Measurements from ENCODE around the gene TRMU. TPM values are rescaled to one million over a fixed set of nuclear protein-coding genes. Genes with fewer than 3 reads are reported as not detected.
"Not testable (repeated sequence)": the region's sequence is repeated elsewhere in the genome, so short reads cannot be mapped to it uniquely, and the experiment has no call there.

The TRMU gene
- total and polyA plus RNA-seq, 4 experiments from 2014 or later = 14.5 to 93.0 (median 48.6) TPM

GRCh38 chr22:46390652-46391301 is 55.3 kb downstream of the TRMU start:
- H3K27ac Mint-ChIP-seq = peak overlapping the region in 1 of 7 donors; percentile 75
- Histone ChIP-seq H3K9me3 (ENCODE audit: control insufficient read depth in 1 of 2, low read length in 2 of 2) (no peaks in the 10 kb centered on the region), H3K36me3 (ENCODE audit: insufficient read depth, low read length) (no peaks in the 10 kb centered on the region), H3K27ac (ENCODE audit: low read depth, low read length) (no peak overlapping the region), H3K4me3 (ENCODE audit: low read length in 2 of 2) (no peak overlapping the region), H3K4me1 (ENCODE audit: insufficient read depth, low read length) (peaks cover 6% of the 10 kb centered on the region), H3K27me3 (ENCODE audit: insufficient read depth, low read length) (no peaks in the 10 kb centered on the region)
- peak in 1 of 5 donors; percentile 22 for DNase-seq
- ChIA-PET POLR2A (ENCODE audit: partially characterized antibody) (no interaction called here), CTCF (ENCODE audit: partially characterized antibody) (no interaction called here)
- H3K27me3 Mint-ChIP-seq = peaks cover 4 to 8% of the 10 kb centered on the region in 2 donors
- H3K4me3 Mint-ChIP-seq = no peak overlapping the region
- intact Hi-C loops (cut with micrococcal nuclease) = no loop called here
- H3K36me3 Mint-ChIP-seq = no peaks in the 10 kb centered on the region
- H3K4me1 Mint-ChIP-seq = peaks cover 3 to 8% (median 5%) of the 10 kb centered on the region in 4 donors
- H3K9me3 Mint-ChIP-seq = no peaks in the 10 kb centered on the region

DNA sequence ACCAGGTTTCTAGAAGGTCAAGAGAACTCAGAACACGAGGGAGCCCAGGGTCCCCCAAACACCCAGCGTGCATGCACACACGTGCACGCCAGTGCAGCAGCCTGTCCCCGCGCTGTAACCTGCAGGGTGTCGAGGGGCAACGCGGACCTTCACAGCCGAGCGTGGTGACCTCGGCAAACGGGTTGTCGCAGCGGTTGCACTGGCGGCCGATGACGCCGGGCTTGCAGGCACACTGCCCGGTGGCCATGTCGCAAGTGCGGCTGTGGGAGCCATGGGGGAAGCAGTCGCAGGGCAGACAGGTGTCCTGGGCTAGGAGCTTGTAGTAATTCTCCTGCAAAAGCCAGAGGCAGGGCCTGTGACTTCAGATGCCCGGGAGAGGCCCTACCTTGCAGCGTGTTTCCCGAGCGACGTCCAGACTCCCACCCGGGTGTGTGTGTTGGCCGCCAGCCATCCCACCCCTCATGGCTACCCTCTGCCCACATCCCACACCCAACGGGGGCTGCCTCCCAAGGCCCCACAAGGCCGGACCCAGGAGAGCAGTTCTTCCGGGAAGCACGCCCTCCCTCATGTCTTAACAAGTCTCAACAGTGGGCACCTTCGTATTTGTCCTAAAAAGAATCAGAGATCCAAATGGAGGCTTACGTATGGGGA is 56.1 kb downstream of the TRMU start:
- no peaks in the 10 kb centered on the region for H3K9me3 ChIP-seq (ENCODE audit: control insufficient read depth in 1 of 2, low read length in 2 of 2)
- H3K27ac ChIP-seq (ENCODE audit: low read depth, low read length) = no peak overlapping the region
- no peaks in the 10 kb centered on the region for H3K36me3 ChIP-seq (ENCODE audit: insufficient read depth, low read length)
- DNase-seq = no peak
- ChIA-PET CTCF (ENCODE audit: partially characterized antibody) (no interaction called here), POLR2A (ENCODE audit: partially characterized antibody) (interaction anchor here (0.7 kb wide), 1 partner anchor 24 kb away, joined by 3 read pairs; no protein-coding TSS in a partner anchor)
- no peak overlapping the region for H3K4me3 ChIP-seq (ENCODE audit: low read length in 2 of 2)
- peaks cover 6% of the 10 kb centered on the region for H3K4me1 ChIP-seq (ENCODE audit: insufficient read depth, low read length)
- Mint-ChIP-seq H3K4me3 (no peak overlapping the region), H3K27ac (no peak overlapping the region), H3K27me3 (peaks cover 4 to 8% of the 10 kb centered on the region in 2 donors), H3K36me3 (no peaks in the 10 kb centered on the region), H3K9me3 (no peaks in the 10 kb centered on the region), H3K4me1 (peaks cover 3 to 8% (median 5%) of the 10 kb centered on the region in 4 donors)
- intact Hi-C loops (cut with micrococcal nuclease) = no loop called here
- H3K27me3 ChIP-seq (ENCODE audit: insufficient read depth, low read length) = no peaks in the 10 kb centered on the region

GRCh38 chr22:46392137-46392844 is 56.8 kb downstream of the TRMU start:
- Mint-ChIP-seq H3K27me3 (peaks cover 4 to 8% of the 10 kb centered on the region in 2 donors), H3K27ac (no peak overlapping the region), H3K36me3 (no peaks in the 10 kb centered on the region), H3K4me3 (no peak overlapping the region), H3K4me1 (peaks cover 3 to 8% (median 5%) of the 10 kb centered on the region in 4 donors), H3K9me3 (no peaks in the 10 kb centered on the region)
- CTCF ChIA-PET (ENCODE audit: partially characterized antibody) = interaction anchor here (0.8 to 1.6 kb wide), 2 partner anchors 25 to 270 kb away, joined by 3 to 6 read pairs; no protein-coding TSS in a partner anchor
- Histone ChIP-seq H3K4me3 (ENCODE audit: low read length in 2 of 2) (no peak overlapping the region), H3K27ac (ENCODE audit: low read depth, low read length) (no peak overlapping the region), H3K36me3 (ENCODE audit: insufficient read depth, low read length) (no peaks in the 10 kb centered on the region), H3K27me3 (ENCODE audit: insufficient read depth, low read length) (no peaks in the 10 kb centered on the region), H3K9me3 (ENCODE audit: control insufficient read depth in 1 of 2, low read length in 2 of 2) (no peaks in the 10 kb centered on the region), H3K4me1 (ENCODE audit: insufficient read depth, low read length) (peaks cover 6% of the 10 kb centered on the region)
- POLR2A ChIA-PET (ENCODE audit: partially characterized antibody) = interaction anchor here (0.7 kb wide), 1 partner anchor 25 kb away, joined by 3 read pairs; no protein-coding TSS in a partner anchor
- intact Hi-C loops (cut with micrococcal nuclease) = no loop called here
- DNase-seq = no peak

- ChIA-PET POLR2A (ENCODE audit: partially characterized antibody) (no interaction called here), CTCF (ENCODE audit: partially characterized antibody) (interaction anchor here (1.6 kb wide), 1 partner anchor 26 kb away, joined by 6 read pairs; no protein-coding TSS in a partner anchor)
- Histone ChIP-seq H3K36me3 (ENCODE audit: insufficient read depth, low read length) (no peaks in the 10 kb centered on the region), H3K4me3 (ENCODE audit: low read length in 2 of 2) (no peak overlapping the region), H3K27me3 (ENCODE audit: insufficient read depth, low read length) (no peaks in the 10 kb centered on the region), H3K27ac (ENCODE audit: low read depth, low read length) (no peak overlapping the region), H3K9me3 (ENCODE audit: control insufficient read depth in 1 of 2, low read length in 2 of 2) (no peaks in the 10 kb centered on the region), H3K4me1 (ENCODE audit: insufficient read depth, low read length) (peaks cover 6% of the 10 kb centered on the region)
- no peak for DNase-seq
- H3K4me3 Mint-ChIP-seq = peak overlapping the region in 1 of 8 donors; percentile 70
- no peaks in the 10 kb centered on the region for H3K36me3 Mint-ChIP-seq
- intact Hi-C loops (cut with micrococcal nuclease) = no loop called here
- peaks cover 3 to 8% (median 5%) of the 10 kb centered on the region in 4 donors for H3K4me1 Mint-ChIP-seq
- no peaks in the 10 kb centered on the region for H3K9me3 Mint-ChIP-seq
- peak overlapping the region in 2 of 7 donors; percentile 2 to 23 for H3K27ac Mint-ChIP-seq
- H3K27me3 Mint-ChIP-seq = peaks cover 4 to 8% of the 10 kb centered on the region in 2 donors
Observed at GRCh38 chr22:46393873-46394272, 58.4 kb downstream of the TRMU start.

DNA sequence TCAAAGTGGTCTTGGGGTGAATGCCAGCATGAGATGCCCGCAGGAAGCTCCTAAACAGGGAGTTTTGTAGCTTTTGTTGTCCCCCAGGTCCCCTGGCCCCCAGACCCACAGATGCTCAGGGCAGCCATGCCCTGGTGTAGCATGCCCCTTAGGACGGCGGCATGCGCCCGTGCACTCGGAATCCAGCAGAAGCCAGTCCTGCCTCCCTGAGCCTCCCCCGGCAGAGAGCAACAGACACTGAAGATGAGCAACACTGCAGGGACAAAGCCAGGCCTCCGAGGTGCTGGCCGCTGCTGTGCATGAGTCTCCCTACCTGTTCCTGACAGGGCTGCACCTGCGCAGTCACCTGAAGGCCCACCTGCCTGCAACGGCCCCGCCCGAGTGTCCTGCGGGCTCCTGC is 59.1 kb downstream of the TRMU start:
- ChIA-PET POLR2A (ENCODE audit: partially characterized antibody) (no interaction called here), CTCF (ENCODE audit: partially characterized antibody) (interaction anchor here (1.2 kb wide), 1 partner anchor 27 kb away, joined by 4 read pairs; no protein-coding TSS in a partner anchor)
- Histone ChIP-seq H3K27me3 (ENCODE audit: insufficient read depth, low read length) (no peaks in the 10 kb centered on the region), H3K4me3 (ENCODE audit: low read length in 2 of 2) (no peak overlapping the region), H3K27ac (ENCODE audit: low read depth, low read length) (no peak overlapping the region), H3K36me3 (ENCODE audit: insufficient read depth, low read length) (no peaks in the 10 kb centered on the region), H3K9me3 (ENCODE audit: control insufficient read depth in 1 of 2, low read length in 2 of 2) (no peaks in the 10 kb centered on the region), H3K4me1 (ENCODE audit: insufficient read depth, low read length) (peaks cover 6% of the 10 kb centered on the region)
- no peak for DNase-seq
- intact Hi-C loops (cut with micrococcal nuclease) = no loop called here
- H3K4me1 Mint-ChIP-seq = peaks cover 3 to 8% (median 5%) of the 10 kb centered on the region in 4 donors
- H3K4me3 Mint-ChIP-seq = no peak overlapping the region
- H3K36me3 Mint-ChIP-seq = no peaks in the 10 kb centered on the region
- no peaks in the 10 kb centered on the region for H3K9me3 Mint-ChIP-seq
- no peak overlapping the region for H3K27ac Mint-ChIP-seq
- peaks cover 4 to 8% of the 10 kb centered on the region in 2 donors for H3K27me3 Mint-ChIP-seq

DNA sequence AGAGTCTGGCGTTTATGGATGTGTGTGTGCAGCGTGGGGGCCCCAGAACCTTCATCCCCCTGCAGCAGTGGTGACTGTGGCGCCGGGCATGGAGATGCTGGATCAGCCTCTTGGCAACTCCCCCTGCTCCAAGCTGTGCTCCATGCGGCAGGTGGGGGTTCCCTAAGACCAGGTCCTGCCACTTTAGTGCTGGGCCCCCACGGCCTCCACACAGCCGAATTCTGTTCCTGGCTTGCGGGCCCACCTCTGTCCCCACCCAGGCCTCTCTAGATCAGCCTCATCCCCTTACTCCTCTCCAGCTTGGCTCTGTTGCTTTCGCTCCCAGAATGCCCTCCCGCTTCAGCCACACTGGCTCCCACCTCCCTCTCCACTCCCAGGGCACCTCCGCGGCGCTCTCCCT is 59.6 kb downstream of the TRMU start:
- H3K36me3 ChIP-seq (ENCODE audit: insufficient read depth, low read length) = no peaks in the 10 kb centered on the region
- intact Hi-C loops (cut with micrococcal nuclease) = no loop called here
- Mint-ChIP-seq H3K27ac (no peak overlapping the region), H3K9me3 (no peaks in the 10 kb centered on the region), H3K27me3 (peaks cover 2 to 7% of the 10 kb centered on the region in 2 donors), H3K36me3 (no peaks in the 10 kb centered on the region), H3K4me3 (no peak overlapping the region), H3K4me1 (peaks cover 3 to 8% (median 5%) of the 10 kb centered on the region in 4 donors)
- no peak overlapping the region for H3K27ac ChIP-seq (ENCODE audit: low read depth, low read length)
- CTCF ChIA-PET (ENCODE audit: partially characterized antibody) = interaction anchor here (1.2 kb wide), 1 partner anchor 27 kb away, joined by 4 read pairs; no protein-coding TSS in a partner anchor
- no peak overlapping the region for H3K4me3 ChIP-seq (ENCODE audit: low read length in 2 of 2)
- peaks cover 6% of the 10 kb centered on the region for H3K4me1 ChIP-seq (ENCODE audit: insufficient read depth, low read length)
- POLR2A ChIA-PET (ENCODE audit: partially characterized antibody) = no interaction called here
- H3K27me3 ChIP-seq (ENCODE audit: insufficient read depth, low read length) = no peaks in the 10 kb centered on the region
- H3K9me3 ChIP-seq (ENCODE audit: control insufficient read depth in 1 of 2, low read length in 2 of 2) = no peaks in the 10 kb centered on the region
- DNase-seq = no peak

GRCh38 chr22:46397049-46397448 is 61.5 kb downstream of the TRMU start:
- H3K27ac ChIP-seq (ENCODE audit: low read depth, low read length); H3K4me1 ChIP-seq (ENCODE audit: insufficient read depth, low read length); H3K4me3 Mint-ChIP-seq; H3K36me3 Mint-ChIP-seq; H3K4me1 Mint-ChIP-seq; H3K9me3 ChIP-seq (ENCODE audit: control insufficient read depth in 1 of 2, low read length in 2 of 2); H3K27me3 ChIP-seq (ENCODE audit: insufficient read depth, low read length); POLR2A ChIA-PET (ENCODE audit: partially characterized antibody); H3K27ac Mint-ChIP-seq; H3K36me3 ChIP-seq (ENCODE audit: insufficient read depth, low read length); H3K27me3 Mint-ChIP-seq; DNase-seq; H3K9me3 Mint-ChIP-seq; H3K4me3 ChIP-seq (ENCODE audit: low read length in 2 of 2); intact Hi-C loops (cut with micrococcal nuclease): not testable (repeated sequence)
- CTCF ChIA-PET (ENCODE audit: partially characterized antibody) = interaction anchor here (1.0 kb wide), 1 partner anchor 29 kb away, joined by 3 read pairs; no protein-coding TSS in a partner anchor

Data from CD4-positive, alpha-beta memory T cell (primary cell).